ENCODE data around the gene TUBA1B.

The TUBA1B gene

GRCh38 chr12:49131894-49132461 lies 783 bp upstream of the TUBA1B start:
- no peaks in the 10 kb centered on the region for H3K9me3 ChIP-seq (ENCODE audit: control insufficient read depth, insufficient read depth, low read depth, low read length)
- ChIA-PET CTCF (interaction anchor here (0.6 to 4.7 kb wide), 13 partner anchors 16 to 986 kb away, joined by 3 to 50 read pairs (median 6); partner anchors contain the start of genes LMBR1L and TUBA1A), POLR2A (interaction anchor here (0.6 to 5.1 kb wide), 26 partner anchors 8 to 280 kb away, joined by 3 to 134 read pairs (median 16); partner anchors contain the start of genes DDX23, KMT2D, LMBR1L and RHEBL1)
- peaks cover 0 to 37% of the 10 kb centered on the region in 2 experiments for H3K36me3 ChIP-seq (ENCODE audit: control insufficient read depth in 2 of 2, insufficient read depth in 1 of 2, low read length in 2 of 2)
- H3K4me3 ChIP-seq (ENCODE audit: low read depth, low read length), result peak overlapping the region; percentile 40
- peaks cover 11% of the 10 kb centered on the region for H3K4me1 ChIP-seq (ENCODE audit: control insufficient read depth, insufficient read depth, low read length)
- H3K27ac ChIP-seq (ENCODE audit: extremely low read depth, low read depth, low read length), result peak overlapping the region; percentile 99
- peak; percentile 97 for TF ChIP-seq ZFP69B (tag by site-specific recombination; IDR thresholded peaks at IDR 0.05)
- TF ChIP-seq ZSCAN5A (tag by site-specific recombination; IDR thresholded peaks at IDR 0.05), result no peak
- TF ChIP-seq KLF1 (tag by site-specific recombination; IDR thresholded peaks at IDR 0.05), result no peak
- TF ChIP-seq REST (tag by site-specific recombination; IDR thresholded peaks at IDR 0.05), result no peak
- TF ChIP-seq ZNF785 (tag by site-specific recombination; IDR thresholded peaks at IDR 0.05), result no peak
- TF ChIP-seq ZNF48 (tag by site-specific recombination; IDR thresholded peaks at IDR 0.05), result no peak
- no peak for TF ChIP-seq ZNF211 (tag by site-specific recombination; IDR thresholded peaks at IDR 0.05; ENCODE audit: low read depth)
- TF ChIP-seq ZNF660 (tag by site-specific recombination; IDR thresholded peaks at IDR 0.05), result no peak
- no peak for TF ChIP-seq ZNF549 (tag by site-specific recombination; IDR thresholded peaks at IDR 0.05)
- TF ChIP-seq ZNF274 (IDR thresholded peaks at IDR 0.05; ENCODE audit: low read length), result no peak
- TF ChIP-seq ZNF274 (tag by site-specific recombination; IDR thresholded peaks at IDR 0.05; ENCODE audit: borderline replicate concordance), result no peak
- TF ChIP-seq ZNF560 (tag by site-specific recombination; IDR thresholded peaks at IDR 0.05; ENCODE audit: borderline replicate concordance), result no peak
- TF ChIP-seq ZNF561 (tag by site-specific recombination; IDR thresholded peaks at IDR 0.05; ENCODE audit: borderline replicate concordance), result no peak; the same call in 1 of the 2 replicates
- TF ChIP-seq ZNF416 (tag by site-specific recombination; IDR thresholded peaks at IDR 0.05), result no peak
- no peak for TF ChIP-seq ZNF132 (tag by site-specific recombination; IDR thresholded peaks at IDR 0.05; ENCODE audit: borderline replicate concordance)
- TF ChIP-seq ZNF302 (tag by site-specific recombination; IDR thresholded peaks at IDR 0.05; ENCODE audit: low read depth), result no peak
- TF ChIP-seq ZNF148 (tag by site-specific recombination; IDR thresholded peaks at IDR 0.05; ENCODE audit: borderline replicate concordance), result no peak
- no peak for TF ChIP-seq ZNF394 (tag by site-specific recombination; IDR thresholded peaks at IDR 0.05; ENCODE audit: borderline replicate concordance)
- 0 out of 2 replicates have a peak, but pooled peaks have one; percentile 13 for TF ChIP-seq ZNF629 (tag by site-specific recombination; IDR thresholded peaks at IDR 0.05)
- no peak for TF ChIP-seq GLIS2 (tag by site-specific recombination; IDR thresholded peaks at IDR 0.05)
- no peak for TF ChIP-seq ZNF571 (tag by site-specific recombination; IDR thresholded peaks at IDR 0.05)
- no peak for TF ChIP-seq ZNF645 (tag by site-specific recombination; IDR thresholded peaks at IDR 0.05)
- TF ChIP-seq SP7 (tag by site-specific recombination; IDR thresholded peaks at IDR 0.05), result peak; percentile 46; the same call in 1 of the 2 replicates
- no peak for TF ChIP-seq ZNF585B (tag by site-specific recombination; IDR thresholded peaks at IDR 0.05)
- no peak for TF ChIP-seq ZNF843 (tag by site-specific recombination; IDR thresholded peaks at IDR 0.05)
- no peak for TF ChIP-seq ZNF223 (tag by site-specific recombination; IDR thresholded peaks at IDR 0.05)
- TF ChIP-seq KLF7 (tag by site-specific recombination; IDR thresholded peaks at IDR 0.05; ENCODE audit: borderline replicate concordance), result no peak
- TF ChIP-seq ZNF19 (tag by site-specific recombination; IDR thresholded peaks at IDR 0.05; ENCODE audit: low read depth), result no peak
